ENCODE measurements around the gene SLC41A2. TPM values are rescaled to one million over a fixed set of nuclear protein-coding genes. Genes with fewer than 3 reads are reported as not detected.
A peak's percentile ranks its signal among the peaks of the same experiment; 100 is the strongest.

Gene SLC41A2
- total RNA-seq, 1 experiment from 2014 or later: 4.3 TPM

GRCh38 chr12:104929368-104929767 lies 28.7 kb downstream of the SLC41A2 start:
- no peaks in the 10 kb centered on the region for H3K36me3 Mint-ChIP-seq (ENCODE audit: insufficient read depth in 1 of 3, low read depth in 3 of 3)
- no CpG with 5 or more reads among the region's 2 CpGs for WGBS (ENCODE audit: extremely low coverage, insufficient read length, low lambda C conversion rate)

More at GRCh38 chr12:104929368-104929767, 28.7 kb downstream of the SLC41A2 start:
- Histone ChIP-seq H3K4ac (ENCODE audit: low read depth, low read length) (no peak overlapping the region), H3K18ac (ENCODE audit: insufficient read length, low read depth, low read length) (no peak overlapping the region), H2BK20ac (ENCODE audit: low read depth, low read length, poor library complexity, severe bottlenecking) (no peak overlapping the region), H3K9me3 (ENCODE audit: control insufficient read depth, low read depth, low read length) (no peaks in the 10 kb centered on the region), H2BK15ac (ENCODE audit: low read depth, low read length) (no peak overlapping the region), H4K8ac (replicated peaks; ENCODE audit: insufficient read length, low read depth, low read length) (no peak overlapping the region), H2AFZ (ENCODE audit: low read length) (no peak overlapping the region), H3K27me3 (ENCODE audit: insufficient read depth, low read length) (no peaks in the 10 kb centered on the region), H3K79me2 (ENCODE audit: insufficient read depth, low read length) (no peaks in the 10 kb centered on the region), H3K4me2 (ENCODE audit: insufficient read depth, insufficient read length, low read length) (no peak overlapping the region), H2AK5ac (ENCODE audit: insufficient read length, low read length) (no peak overlapping the region), H3K23me2 (ENCODE audit: insufficient read length, low read depth, low read length, poor library complexity, severe bottlenecking) (no peaks in the 10 kb centered on the region), H4K20me1 (ENCODE audit: control insufficient read depth, insufficient read depth, insufficient read length) (no peaks in the 10 kb centered on the region), H2BK12ac (ENCODE audit: insufficient read length, low read depth, low read length) (no peak overlapping the region), H3K9ac (ENCODE audit: extremely low read depth, insufficient read length, low read length) (no peak overlapping the region), H3K4me1 (ENCODE audit: insufficient read depth, low read length) (no peaks in the 10 kb centered on the region), H3K79me1 (ENCODE audit: insufficient read depth, low read depth, low read length, poor library complexity, severe bottlenecking) (no peaks in the 10 kb centered on the region), H4K91ac (ENCODE audit: insufficient read length, low read depth, low read length) (no peak overlapping the region), H3K27ac (ENCODE audit: insufficient read length, low read depth, low read length) (no peak overlapping the region), H4K5ac (ENCODE audit: insufficient read length, low read depth, low read length) (no peak overlapping the region), H2BK120ac (ENCODE audit: low read depth, low read length, poor library complexity, severe bottlenecking) (no peak overlapping the region), H3K14ac (ENCODE audit: insufficient read depth, low read length) (no peak overlapping the region), H3K56ac (ENCODE audit: insufficient read length, low read depth, low read length) (no peak overlapping the region), H2BK5ac (ENCODE audit: insufficient read length, low read length) (no peak overlapping the region), H3T11ph (ENCODE audit: low read length) (no peak overlapping the region), H3K23ac (ENCODE audit: insufficient read length, low read depth, low read length) (no peak overlapping the region)
- H3K27me3 Mint-ChIP-seq (ENCODE audit: low read depth): no peaks in the 10 kb centered on the region
- 0 out of 7 replicates have a peak overlapping the region, but pooled peaks of 1 of the 3 experiments have one; percentile 35 for H3K27ac Mint-ChIP-seq
- no peaks in the 10 kb centered on the region for H3K9me3 Mint-ChIP-seq
- no peak overlapping the region for H3K4me3 Mint-ChIP-seq
- H3K4me1 Mint-ChIP-seq: no peaks in the 10 kb centered on the region
- no peak for DNase-seq
- no peak for TF ChIP-seq CTCF (conservative IDR thresholded peaks at IDR 0.05)
